Measurements from ENCODE around the gene BMERB1. TPM values are rescaled to one million over a fixed set of nuclear protein-coding genes. Genes with fewer than 3 reads are reported as not detected.

The BMERB1 gene
- total and polyA plus RNA-seq, 5 donors from 2014 or later, result 2.2 to 4.2 (median 3.3) TPM

DNA sequence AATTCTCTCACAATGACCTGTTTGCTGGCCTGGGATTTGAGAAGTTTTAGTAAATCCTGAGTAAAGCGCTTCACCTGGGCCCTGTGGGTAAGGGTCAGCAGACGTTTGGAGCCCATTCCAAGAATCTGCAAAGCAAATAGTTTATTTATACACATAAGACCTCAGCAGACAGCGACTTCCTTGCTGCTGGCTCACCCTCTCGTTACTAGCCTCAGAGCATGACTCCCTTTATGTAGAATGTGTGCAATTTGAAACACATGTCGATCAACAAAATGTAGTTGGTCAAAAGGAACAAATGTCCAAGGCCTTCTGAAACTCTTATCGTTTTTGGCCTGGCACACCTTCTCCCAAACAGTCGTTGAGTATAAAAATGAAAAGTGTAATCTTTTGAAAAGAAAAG lies 177.2 kb downstream of the BMERB1 start:
- H3K9me3 ChIP-seq (ENCODE audit: control insufficient read depth in 2 of 2, low read length in 2 of 2), result no peaks in the 10 kb centered on the region
- H3K27ac ChIP-seq (ENCODE audit: insufficient read depth, low read length, poor library complexity, severe bottlenecking), result no peak overlapping the region
- ATAC-seq (ENCODE audit: low read depth in 2 of 2) (no peak), DNase-seq (no peak)
- Mint-ChIP-seq H3K27ac (peak overlapping the region in 1 of 3 donors; percentile 71), H3K27me3 (no peaks in the 10 kb centered on the region), H3K9me3 (no peaks in the 10 kb centered on the region), H3K4me3 (no peak overlapping the region), H3K36me3 (peaks cover 64% of the 10 kb centered on the region), H3K4me1 (peaks cover 0 to 6% (median 4%) of the 10 kb centered on the region in 4 donors)
- H3K27me3 ChIP-seq (ENCODE audit: control insufficient read depth, insufficient read depth, low read length), result no peaks in the 10 kb centered on the region
- H3K4me1 ChIP-seq (ENCODE audit: control insufficient read depth, insufficient read depth, low read length, poor library complexity, severe bottlenecking), result no peaks in the 10 kb centered on the region
- peaks cover 91% of the 10 kb centered on the region for H3K36me3 ChIP-seq (ENCODE audit: control insufficient read depth, insufficient read depth, low read length)
- H3K4me3 ChIP-seq (ENCODE audit: low read depth, low read length), result no peak overlapping the region

DNA sequence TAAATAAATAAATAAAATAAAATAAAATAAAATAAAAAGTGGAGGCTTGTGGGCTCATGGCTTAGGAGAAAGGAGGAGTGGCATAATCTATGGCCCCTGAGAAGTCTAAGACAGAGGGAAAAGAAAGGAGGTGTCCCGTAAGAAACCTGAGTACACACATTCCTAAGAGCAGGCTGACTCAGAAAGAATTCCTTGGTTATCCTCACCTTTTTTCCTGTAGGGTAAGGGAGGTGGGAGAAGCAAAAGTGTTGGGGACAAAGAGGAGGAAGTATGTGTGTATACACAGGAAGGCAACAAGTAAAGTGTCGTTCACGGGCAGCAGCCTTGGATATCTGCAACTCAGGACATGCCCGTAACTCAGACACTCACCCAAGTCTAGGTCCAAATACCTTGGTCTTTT lies 179.3 kb downstream of the BMERB1 start:
- peaks cover 68% of the 10 kb centered on the region for H3K36me3 Mint-ChIP-seq
- no peaks in the 10 kb centered on the region for H3K27me3 Mint-ChIP-seq
- H3K4me1 Mint-ChIP-seq, result peaks cover 0 to 3% (median 1%) of the 10 kb centered on the region in 4 donors
- no peak overlapping the region for H3K27ac ChIP-seq (ENCODE audit: insufficient read depth, low read length, poor library complexity, severe bottlenecking)
- H3K4me1 ChIP-seq (ENCODE audit: control insufficient read depth, insufficient read depth, low read length, poor library complexity, severe bottlenecking), result no peaks in the 10 kb centered on the region
- no peaks in the 10 kb centered on the region for H3K27me3 ChIP-seq (ENCODE audit: control insufficient read depth, insufficient read depth, low read length)
- H3K9me3 ChIP-seq (ENCODE audit: control insufficient read depth in 2 of 2, low read length in 2 of 2), result no peaks in the 10 kb centered on the region
- no peaks in the 10 kb centered on the region for H3K9me3 Mint-ChIP-seq
- no peak for DNase-seq
- peaks cover 90% of the 10 kb centered on the region for H3K36me3 ChIP-seq (ENCODE audit: control insufficient read depth, insufficient read depth, low read length)
- peak overlapping the region in 1 of 3 donors; percentile 68 for H3K27ac Mint-ChIP-seq
- H3K4me3 Mint-ChIP-seq, result no peak overlapping the region
- no peak overlapping the region for H3K4me3 ChIP-seq (ENCODE audit: low read depth, low read length)
- no peak for ATAC-seq (ENCODE audit: low read depth in 2 of 2)

DNA sequence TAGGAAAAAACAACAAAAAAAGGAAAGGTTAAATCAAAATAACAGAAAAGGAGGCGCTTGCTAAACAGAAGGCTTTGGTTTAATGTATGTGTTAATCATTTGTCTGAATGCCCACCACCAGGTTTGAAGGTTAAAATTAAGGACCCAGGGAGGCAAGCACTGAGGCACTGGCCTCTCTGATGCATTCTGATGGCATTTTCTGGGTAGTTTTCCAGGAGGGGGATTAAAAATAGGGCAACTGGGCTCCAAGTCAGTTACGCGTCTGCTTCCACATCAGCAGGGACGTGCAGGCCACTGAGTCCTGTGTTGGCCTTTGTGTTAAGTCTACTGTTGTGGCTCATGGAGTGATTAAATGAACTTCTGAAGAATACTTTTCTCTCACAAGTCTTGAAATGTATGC lies 181.6 kb downstream of the BMERB1 start:
- Mint-ChIP-seq H3K36me3 (peaks cover 66% of the 10 kb centered on the region), H3K9me3 (no peaks in the 10 kb centered on the region), H3K4me3 (no peak overlapping the region), H3K27ac (no peak overlapping the region), H3K27me3 (no peaks in the 10 kb centered on the region), H3K4me1 (peaks cover 0 to 8% (median 2%) of the 10 kb centered on the region in 4 donors)
- Histone ChIP-seq H3K27me3 (ENCODE audit: control insufficient read depth, insufficient read depth, low read length) (no peaks in the 10 kb centered on the region), H3K36me3 (ENCODE audit: control insufficient read depth, insufficient read depth, low read length) (peaks cover 90% of the 10 kb centered on the region), H3K9me3 (ENCODE audit: control insufficient read depth in 2 of 2, low read length in 2 of 2) (no peaks in the 10 kb centered on the region), H3K4me3 (ENCODE audit: low read depth, low read length) (no peak overlapping the region), H3K4me1 (ENCODE audit: control insufficient read depth, insufficient read depth, low read length, poor library complexity, severe bottlenecking) (no peaks in the 10 kb centered on the region), H3K27ac (ENCODE audit: insufficient read depth, low read length, poor library complexity, severe bottlenecking) (no peak overlapping the region)
- ATAC-seq (ENCODE audit: low read depth in 2 of 2), result no peak
- no peak for DNase-seq

DNA sequence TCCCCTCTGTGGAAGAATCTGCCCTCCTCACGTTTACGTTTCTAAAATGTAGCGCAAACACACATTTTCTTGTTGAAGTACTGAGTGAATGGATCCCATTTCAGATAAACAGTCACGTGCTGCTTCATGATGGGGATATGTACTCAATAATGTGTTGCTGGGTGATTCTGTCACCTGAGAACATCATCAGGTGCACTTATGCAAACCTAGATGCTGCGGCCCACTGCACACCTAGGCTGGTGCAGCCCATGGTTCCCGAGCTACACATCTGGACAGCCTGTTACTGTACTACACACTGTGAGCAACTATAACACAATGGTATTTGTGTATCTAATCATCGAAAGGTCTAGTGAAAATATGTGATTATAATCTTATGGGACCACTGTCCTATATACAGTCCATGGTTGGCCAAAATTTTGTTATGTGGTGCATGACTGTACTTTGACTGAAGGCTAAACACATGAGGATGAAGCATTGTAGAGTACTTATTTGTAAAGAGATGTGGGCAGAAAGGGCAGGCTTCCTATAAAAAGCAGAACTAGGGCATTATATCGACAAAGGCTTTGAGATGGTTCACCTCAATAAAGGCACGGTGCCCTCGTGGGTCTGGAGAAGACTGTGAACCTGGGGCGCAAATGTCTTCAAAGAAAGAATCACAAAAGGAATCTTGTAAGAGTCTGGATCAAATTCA lies 182.2 kb downstream of the BMERB1 start:
- no peak overlapping the region for H3K27ac Mint-ChIP-seq
- no peak overlapping the region for H3K4me3 ChIP-seq (ENCODE audit: low read depth, low read length)
- no peak for ATAC-seq (ENCODE audit: low read depth in 2 of 2)
- no peak for DNase-seq
- no peaks in the 10 kb centered on the region for H3K9me3 ChIP-seq (ENCODE audit: control insufficient read depth in 2 of 2, low read length in 2 of 2)
- H3K36me3 ChIP-seq (ENCODE audit: control insufficient read depth, insufficient read depth, low read length), result peaks cover 90% of the 10 kb centered on the region
- H3K4me1 Mint-ChIP-seq, result peaks cover 0 to 8% (median 2%) of the 10 kb centered on the region in 4 donors
- peaks cover 64% of the 10 kb centered on the region for H3K36me3 Mint-ChIP-seq
- H3K27me3 ChIP-seq (ENCODE audit: control insufficient read depth, insufficient read depth, low read length), result no peaks in the 10 kb centered on the region
- H3K27me3 Mint-ChIP-seq, result no peaks in the 10 kb centered on the region
- no peak overlapping the region for H3K4me3 Mint-ChIP-seq
- no peaks in the 10 kb centered on the region for H3K9me3 Mint-ChIP-seq
- no peak overlapping the region for H3K27ac ChIP-seq (ENCODE audit: insufficient read depth, low read length, poor library complexity, severe bottlenecking)
- no peaks in the 10 kb centered on the region for H3K4me1 ChIP-seq (ENCODE audit: control insufficient read depth, insufficient read depth, low read length, poor library complexity, severe bottlenecking)

DNA sequence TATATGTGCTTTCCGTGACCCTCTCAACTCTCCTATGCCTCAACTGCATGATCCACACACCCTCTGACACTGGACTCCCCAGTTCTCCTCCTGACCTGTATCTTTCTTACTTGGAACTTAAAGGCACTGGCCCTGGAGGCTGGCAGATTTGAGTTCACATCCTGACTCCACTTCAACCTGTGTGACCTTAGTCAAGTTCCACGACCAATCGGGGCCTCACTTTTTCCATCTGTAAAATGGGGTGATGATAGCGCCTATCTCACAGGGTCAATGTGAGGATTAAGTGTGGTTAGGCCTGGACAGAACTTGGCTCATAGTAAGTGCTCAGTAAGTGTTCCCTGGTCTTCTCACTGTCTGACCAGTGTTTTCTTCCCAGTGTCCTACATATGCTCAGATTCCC lies 183.5 kb downstream of the BMERB1 start:
- Mint-ChIP-seq H3K27ac (peak overlapping the region in 1 of 3 donors; percentile 13), H3K36me3 (peaks cover 63% of the 10 kb centered on the region), H3K4me3 (no peak overlapping the region), H3K27me3 (no peaks in the 10 kb centered on the region), H3K9me3 (no peaks in the 10 kb centered on the region), H3K4me1 (peaks cover 0 to 8% (median 2%) of the 10 kb centered on the region in 4 donors)
- no peaks in the 10 kb centered on the region for H3K27me3 ChIP-seq (ENCODE audit: control insufficient read depth, insufficient read depth, low read length)
- DNase-seq (no peak), ATAC-seq (ENCODE audit: low read depth in 2 of 2) (no peak)
- peaks cover 89% of the 10 kb centered on the region for H3K36me3 ChIP-seq (ENCODE audit: control insufficient read depth, insufficient read depth, low read length)
- H3K4me1 ChIP-seq (ENCODE audit: control insufficient read depth, insufficient read depth, low read length, poor library complexity, severe bottlenecking), result no peaks in the 10 kb centered on the region
- no peak overlapping the region for H3K27ac ChIP-seq (ENCODE audit: insufficient read depth, low read length, poor library complexity, severe bottlenecking)
- no peak overlapping the region for H3K4me3 ChIP-seq (ENCODE audit: low read depth, low read length)
- H3K9me3 ChIP-seq (ENCODE audit: control insufficient read depth in 2 of 2, low read length in 2 of 2), result no peaks in the 10 kb centered on the region

DNA sequence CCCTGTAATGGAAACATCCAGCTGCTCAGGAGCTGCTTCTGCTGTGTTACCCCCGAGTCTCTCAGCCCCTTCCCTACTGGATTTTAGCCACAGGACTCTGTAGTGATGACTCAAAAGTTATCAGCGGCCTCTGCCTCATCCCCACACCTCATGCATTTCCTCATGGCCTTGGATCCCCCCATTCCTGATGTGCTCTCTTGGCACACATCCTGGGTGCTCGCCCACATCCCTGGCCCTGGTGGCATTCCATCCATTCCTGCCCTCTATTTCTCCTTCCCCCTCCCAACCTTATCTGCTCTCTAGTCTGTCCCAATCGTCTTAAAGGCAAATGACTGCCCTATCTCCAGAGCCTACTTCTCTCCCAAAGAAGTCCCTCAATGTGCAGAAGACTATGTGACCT lies 184.0 kb downstream of the BMERB1 start:
- Histone ChIP-seq H3K9me3 (ENCODE audit: control insufficient read depth in 2 of 2, low read length in 2 of 2) (no peaks in the 10 kb centered on the region), H3K36me3 (ENCODE audit: control insufficient read depth, insufficient read depth, low read length) (peaks cover 88% of the 10 kb centered on the region), H3K27me3 (ENCODE audit: control insufficient read depth, insufficient read depth, low read length) (no peaks in the 10 kb centered on the region), H3K27ac (ENCODE audit: insufficient read depth, low read length, poor library complexity, severe bottlenecking) (no peak overlapping the region), H3K4me3 (ENCODE audit: low read depth, low read length) (no peak overlapping the region), H3K4me1 (ENCODE audit: control insufficient read depth, insufficient read depth, low read length, poor library complexity, severe bottlenecking) (no peaks in the 10 kb centered on the region)
- DNase-seq, result no peak
- Mint-ChIP-seq H3K27me3 (no peaks in the 10 kb centered on the region), H3K36me3 (peaks cover 61% of the 10 kb centered on the region), H3K27ac (peak overlapping the region in 2 of 3 donors; percentile 13 to 57), H3K4me3 (no peak overlapping the region), H3K4me1 (peaks cover 0 to 8% (median 2%) of the 10 kb centered on the region in 4 donors), H3K9me3 (no peaks in the 10 kb centered on the region)
- no peak for ATAC-seq (ENCODE audit: low read depth in 2 of 2)

DNA sequence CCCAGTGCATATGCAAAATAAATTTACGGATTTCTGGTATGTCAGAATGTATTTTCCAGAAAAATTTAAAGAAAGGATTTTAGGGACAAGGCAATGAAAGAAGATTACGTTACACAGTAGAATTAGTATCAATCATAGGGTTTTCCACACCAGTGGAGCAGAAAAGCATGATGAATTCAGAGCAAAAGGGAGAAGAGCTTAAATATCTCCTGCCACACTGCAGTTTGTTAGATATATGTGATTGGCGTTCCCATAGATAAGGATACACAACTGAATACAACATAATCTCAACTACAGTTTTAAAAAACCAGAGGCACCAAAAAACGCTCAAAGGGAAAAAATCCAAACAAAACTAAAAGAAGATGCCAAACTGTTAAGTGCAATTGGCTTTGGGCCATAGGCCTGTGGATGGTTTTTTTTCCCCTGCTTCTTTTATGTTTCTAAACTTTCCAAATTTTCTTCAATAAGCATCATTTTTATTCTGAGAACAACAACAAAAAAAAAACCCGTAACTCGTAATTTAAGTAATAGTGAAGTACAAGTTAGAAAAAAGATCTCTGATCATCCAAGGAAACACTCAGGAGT lies 186.3 kb downstream of the BMERB1 start:
- DNase-seq (no peak), ATAC-seq (ENCODE audit: low read depth in 2 of 2) (no peak)
- Histone ChIP-seq H3K9me3 (ENCODE audit: control insufficient read depth in 2 of 2, low read length in 2 of 2) (no peaks in the 10 kb centered on the region), H3K4me3 (ENCODE audit: low read depth, low read length) (no peak overlapping the region), H3K4me1 (ENCODE audit: control insufficient read depth, insufficient read depth, low read length, poor library complexity, severe bottlenecking) (no peaks in the 10 kb centered on the region), H3K27ac (ENCODE audit: insufficient read depth, low read length, poor library complexity, severe bottlenecking) (no peak overlapping the region), H3K27me3 (ENCODE audit: control insufficient read depth, insufficient read depth, low read length) (no peaks in the 10 kb centered on the region), H3K36me3 (ENCODE audit: control insufficient read depth, insufficient read depth, low read length) (peaks cover 94% of the 10 kb centered on the region)
- H3K36me3 Mint-ChIP-seq, result peaks cover 68% of the 10 kb centered on the region
- H3K4me3 Mint-ChIP-seq, result no peak overlapping the region
- H3K9me3 Mint-ChIP-seq, result no peaks in the 10 kb centered on the region
- peaks cover 0 to 13% (median 9%) of the 10 kb centered on the region in 4 donors for H3K4me1 Mint-ChIP-seq
- no peaks in the 10 kb centered on the region for H3K27me3 Mint-ChIP-seq
- peak overlapping the region in 2 of 3 donors; percentile 39 to 70 for H3K27ac Mint-ChIP-seq

DNA sequence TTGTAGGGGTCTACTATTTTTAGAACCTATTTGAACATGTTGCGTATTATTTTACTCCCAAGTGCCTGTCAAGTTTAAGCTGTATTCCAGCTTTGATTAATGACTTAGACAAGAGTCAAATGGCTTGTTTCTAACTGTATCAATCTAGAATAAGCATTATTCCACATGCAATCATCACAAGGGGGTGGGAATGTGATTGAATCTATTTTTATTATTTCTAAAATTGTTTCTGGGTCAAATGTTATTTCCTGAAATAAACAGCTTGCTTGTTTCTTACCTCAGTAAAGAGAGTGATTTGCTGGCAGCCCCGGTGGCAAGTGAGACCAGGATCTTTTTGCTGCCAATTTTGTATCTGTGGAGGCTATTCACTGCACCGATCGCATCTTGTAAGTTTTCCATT lies 187.1 kb downstream of the BMERB1 start:
- peaks cover 0 to 13% (median 10%) of the 10 kb centered on the region in 4 donors for H3K4me1 Mint-ChIP-seq
- no peak overlapping the region for H3K4me3 Mint-ChIP-seq
- H3K27ac ChIP-seq (ENCODE audit: insufficient read depth, low read length, poor library complexity, severe bottlenecking), result no peak overlapping the region
- H3K27ac Mint-ChIP-seq, result peak overlapping the region in 1 of 3 donors; percentile 70
- no peaks in the 10 kb centered on the region for H3K27me3 ChIP-seq (ENCODE audit: control insufficient read depth, insufficient read depth, low read length)
- ATAC-seq (ENCODE audit: low read depth in 2 of 2) (no peak), DNase-seq (no peak)
- H3K36me3 ChIP-seq (ENCODE audit: control insufficient read depth, insufficient read depth, low read length), result peaks cover 94% of the 10 kb centered on the region
- H3K4me3 ChIP-seq (ENCODE audit: low read depth, low read length), result no peak overlapping the region
- peaks cover 63% of the 10 kb centered on the region for H3K36me3 Mint-ChIP-seq
- H3K9me3 Mint-ChIP-seq, result no peaks in the 10 kb centered on the region
- no peaks in the 10 kb centered on the region for H3K27me3 Mint-ChIP-seq
- H3K4me1 ChIP-seq (ENCODE audit: control insufficient read depth, insufficient read depth, low read length, poor library complexity, severe bottlenecking), result no peaks in the 10 kb centered on the region
- no peaks in the 10 kb centered on the region for H3K9me3 ChIP-seq (ENCODE audit: control insufficient read depth in 2 of 2, low read length in 2 of 2)

Measured in CD4-positive, CD25-positive, alpha-beta regulatory T cell (primary cell).